ENCODE data around the gene NRXN2.

Gene NRXN2

GRCh38 chr11:64621283-64622019, 101.5 kb downstream of the NRXN2 start:
- no peak for DNase-seq

DNA sequence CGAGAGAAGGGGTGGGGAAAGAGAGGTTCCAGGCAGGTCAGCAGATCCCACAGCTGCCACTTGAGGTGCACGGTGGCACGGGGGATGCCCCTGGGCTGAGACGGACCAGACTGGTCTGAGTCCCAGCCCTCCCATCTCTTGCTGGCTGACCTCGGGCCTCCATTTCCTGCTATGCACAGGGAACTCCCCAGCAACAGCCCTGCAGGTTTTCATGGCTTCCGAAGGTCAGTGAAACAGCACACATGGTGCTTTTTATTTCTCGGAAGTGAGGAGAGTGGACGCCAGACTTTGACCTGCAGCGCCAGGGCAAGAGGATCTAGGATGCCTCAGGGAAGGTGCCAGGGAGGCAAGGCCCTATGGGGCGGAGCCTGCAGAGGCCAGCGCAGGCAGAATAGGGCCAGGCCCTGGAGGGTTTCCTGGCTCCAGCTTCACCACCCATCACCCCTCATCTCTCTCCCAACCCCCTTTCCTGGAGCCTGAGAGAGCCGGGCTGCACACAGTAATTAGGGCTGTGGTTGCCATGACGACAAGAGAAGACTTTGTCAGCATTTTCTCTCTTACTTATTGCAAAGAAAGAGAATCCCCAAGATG, 102.5 kb downstream of the NRXN2 start:
- no peak for DNase-seq

GRCh38 chr11:64619811-64620380, 103.1 kb downstream of the NRXN2 start:
- no peak for DNase-seq

DNA sequence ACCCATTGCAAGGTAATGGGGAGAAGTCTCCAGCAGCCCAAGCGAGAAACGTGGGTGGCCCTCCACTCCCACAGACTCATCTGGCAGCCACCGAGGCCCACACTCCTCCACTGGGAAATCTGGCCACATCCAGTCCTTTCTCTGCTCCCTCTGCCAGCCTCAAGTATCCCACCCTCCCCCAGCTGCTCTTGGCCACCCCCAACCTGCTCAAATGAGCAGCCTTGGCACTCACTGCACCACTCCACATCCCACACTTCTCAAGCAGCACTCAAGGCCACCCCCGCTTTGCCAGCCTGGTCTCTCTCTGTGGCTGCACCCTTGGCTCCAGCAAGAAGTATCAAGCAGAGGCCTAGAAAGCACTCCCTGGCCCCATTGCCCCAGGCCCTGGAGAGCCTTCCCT, 103.8 kb downstream of the NRXN2 start:
- no peak for DNase-seq

GRCh38 chr11:64616817-64617216, 106.2 kb downstream of the NRXN2 start:
- no peak for DNase-seq

DNA sequence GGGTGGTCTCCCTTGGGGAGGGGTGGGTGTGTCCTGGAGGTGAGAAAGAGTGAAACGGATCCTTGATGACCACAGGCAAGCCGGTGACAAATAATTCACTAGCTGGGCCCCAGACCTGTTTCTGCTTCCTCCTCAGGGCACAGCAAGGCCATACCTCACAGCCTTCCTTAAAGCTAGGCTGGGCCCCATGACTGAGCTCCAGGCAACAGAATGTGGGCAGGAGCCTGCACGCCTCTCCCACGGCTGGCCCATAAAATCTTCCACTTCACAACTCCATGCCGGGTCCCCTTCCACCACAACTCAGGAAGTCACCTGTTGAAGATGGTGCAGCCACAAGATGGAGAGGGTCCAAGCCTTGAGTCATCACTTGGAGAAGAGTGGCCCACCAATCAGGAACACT, 108.1 kb downstream of the NRXN2 start:
- DNase-seq: no peak

DNA sequence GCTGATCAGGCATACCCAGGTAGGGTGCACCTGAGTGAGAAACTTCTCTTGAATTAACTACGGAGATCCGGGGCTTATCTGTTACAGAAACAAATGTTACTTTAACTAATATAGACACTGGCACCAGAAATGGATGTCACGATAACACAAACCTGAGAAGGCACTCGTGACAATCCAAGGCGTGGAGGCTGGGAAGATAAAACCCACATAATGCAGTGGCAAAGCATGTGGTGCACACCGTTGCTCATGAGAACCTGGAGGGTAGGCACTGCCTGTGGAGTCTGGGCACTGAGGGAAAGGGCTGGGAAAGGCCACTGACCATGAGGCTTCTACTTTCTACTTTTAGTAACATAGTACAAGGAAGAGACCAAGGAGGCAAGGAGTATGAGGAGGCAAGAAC, 109.3 kb downstream of the NRXN2 start:
- no peak for DNase-seq

DNA sequence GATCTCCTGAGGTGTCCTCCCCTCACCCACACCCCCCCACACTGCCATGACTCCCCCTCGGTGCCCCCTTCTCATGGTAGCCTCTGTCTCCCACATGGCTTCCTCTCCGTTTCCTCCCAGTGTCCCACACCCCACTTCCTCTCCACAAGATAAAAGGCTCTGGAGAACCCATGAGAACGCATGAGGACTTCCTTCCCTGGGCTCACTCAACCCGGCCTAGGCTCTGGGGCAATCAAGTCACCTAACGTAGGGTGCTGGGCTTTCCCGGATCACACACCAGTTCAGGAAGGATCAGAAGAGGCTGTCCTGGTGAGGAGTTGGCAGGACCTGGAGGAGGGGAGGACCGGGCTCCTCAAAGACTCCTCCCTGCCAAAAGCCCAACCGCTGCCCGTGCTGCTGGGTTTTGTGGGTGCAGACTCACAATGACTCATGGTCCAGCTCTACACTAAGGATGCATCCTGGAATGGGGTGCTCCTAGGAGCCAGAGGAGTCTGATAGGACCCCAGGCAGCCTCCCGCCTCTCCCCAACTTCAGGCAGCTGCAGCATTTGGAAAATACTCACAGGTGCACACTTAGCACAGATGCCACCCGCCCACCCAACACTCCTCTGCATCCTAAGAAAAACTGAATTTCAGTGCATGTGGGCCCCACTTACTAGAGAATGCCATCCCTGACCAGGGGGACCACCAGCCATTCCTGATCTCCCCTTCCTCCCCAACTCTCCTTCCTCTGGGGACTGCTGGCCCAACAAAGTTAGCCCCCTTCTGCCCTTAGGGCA, 110.9 kb downstream of the NRXN2 start:
- DNase-seq: no peak

DNA sequence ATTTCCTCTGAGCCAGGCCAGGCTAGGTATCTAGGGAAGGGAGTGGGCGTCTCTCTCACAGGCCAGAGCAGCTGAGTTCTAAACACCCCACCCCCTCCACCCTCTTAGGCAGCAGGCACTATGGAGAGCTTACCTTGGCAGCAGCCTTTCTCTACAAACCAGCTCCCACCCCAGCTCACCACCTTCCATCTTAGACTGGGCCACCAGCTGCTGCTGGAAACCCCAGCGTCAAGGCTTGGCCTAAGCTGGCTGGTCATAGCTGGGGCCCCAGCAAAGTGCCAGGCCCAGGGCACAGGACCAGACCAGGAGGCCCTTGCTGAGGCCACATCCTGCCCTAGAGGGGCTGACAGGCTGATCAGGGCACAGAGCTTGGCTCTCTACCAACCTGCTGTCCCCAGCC, 111.8 kb downstream of the NRXN2 start:
- DNase-seq: no peak

GRCh38 chr11:64610596-64610995, 112.4 kb downstream of the NRXN2 start:
- DNase-seq: no peak

DNA sequence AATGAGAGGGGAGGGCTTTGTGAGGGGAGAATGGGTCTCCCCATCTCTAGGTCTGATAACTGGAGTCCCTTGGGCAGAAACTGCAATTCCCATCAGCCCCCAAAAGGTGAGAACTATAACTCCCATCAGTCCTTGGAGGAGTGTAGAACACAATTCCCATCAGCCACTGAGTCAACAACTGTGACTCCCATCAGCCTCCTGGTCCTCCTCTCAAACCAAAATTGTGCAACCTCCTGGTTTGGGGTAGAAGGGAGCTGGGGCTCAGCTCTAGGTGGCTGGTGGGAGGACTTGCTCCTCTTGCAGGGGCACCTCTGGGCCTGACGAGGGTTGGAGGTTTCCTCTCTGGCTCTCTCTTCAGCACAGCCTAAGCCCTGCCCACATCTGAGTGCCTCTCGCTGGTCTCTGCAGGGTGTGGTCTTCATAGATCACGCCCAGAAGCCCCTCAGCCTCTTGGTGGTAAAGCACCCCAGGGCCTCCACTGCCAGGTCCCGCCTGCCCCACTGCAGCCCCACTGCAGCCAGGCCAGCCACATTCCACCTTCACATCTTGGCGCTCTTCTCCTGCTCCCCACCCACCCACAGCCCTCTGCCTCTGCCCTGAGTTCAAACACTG, 113.5 kb downstream of the NRXN2 start:
- no peak for DNase-seq

DNA sequence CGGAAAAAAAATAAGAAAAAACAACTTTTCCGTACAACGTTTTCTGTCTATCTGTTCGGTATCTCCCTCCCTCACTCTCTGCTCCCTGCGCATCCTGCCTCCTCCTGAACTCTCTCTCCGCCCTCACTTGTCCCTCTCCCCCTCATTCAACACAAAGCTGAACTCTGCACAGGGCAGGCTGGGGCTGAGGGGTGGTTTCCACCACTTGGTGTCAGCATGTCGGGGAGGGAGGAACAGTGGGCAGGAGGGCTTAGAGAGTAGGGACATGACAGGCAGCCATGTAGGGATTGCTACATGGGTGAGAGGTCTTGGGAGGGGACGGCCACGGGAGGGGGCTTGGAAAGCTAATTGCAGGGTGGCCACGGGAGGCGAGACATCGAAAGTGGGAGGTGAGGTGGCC, 114.4 kb downstream of the NRXN2 start:
- DNase-seq: no peak

DNA sequence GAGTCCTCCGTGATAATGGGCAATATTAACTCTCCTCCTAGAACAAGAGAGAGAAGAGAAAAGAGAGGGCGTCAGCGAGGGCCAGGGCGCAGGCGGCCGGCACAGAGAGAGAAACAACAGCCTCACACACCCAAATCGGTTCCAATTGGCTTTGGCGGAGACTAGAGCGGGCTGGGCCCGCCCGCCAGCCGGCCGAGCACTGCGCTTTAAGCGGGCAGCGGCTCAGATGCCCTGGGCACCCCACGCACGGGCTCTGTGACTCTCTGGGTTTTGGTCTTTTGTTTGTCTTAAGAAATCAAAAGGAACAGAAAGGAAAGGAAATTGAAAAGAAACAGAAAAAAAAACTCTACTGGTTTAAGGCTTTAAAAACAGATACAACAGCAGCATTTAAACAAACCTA, 115.0 kb downstream of the NRXN2 start:
- no peak for DNase-seq

DNA sequence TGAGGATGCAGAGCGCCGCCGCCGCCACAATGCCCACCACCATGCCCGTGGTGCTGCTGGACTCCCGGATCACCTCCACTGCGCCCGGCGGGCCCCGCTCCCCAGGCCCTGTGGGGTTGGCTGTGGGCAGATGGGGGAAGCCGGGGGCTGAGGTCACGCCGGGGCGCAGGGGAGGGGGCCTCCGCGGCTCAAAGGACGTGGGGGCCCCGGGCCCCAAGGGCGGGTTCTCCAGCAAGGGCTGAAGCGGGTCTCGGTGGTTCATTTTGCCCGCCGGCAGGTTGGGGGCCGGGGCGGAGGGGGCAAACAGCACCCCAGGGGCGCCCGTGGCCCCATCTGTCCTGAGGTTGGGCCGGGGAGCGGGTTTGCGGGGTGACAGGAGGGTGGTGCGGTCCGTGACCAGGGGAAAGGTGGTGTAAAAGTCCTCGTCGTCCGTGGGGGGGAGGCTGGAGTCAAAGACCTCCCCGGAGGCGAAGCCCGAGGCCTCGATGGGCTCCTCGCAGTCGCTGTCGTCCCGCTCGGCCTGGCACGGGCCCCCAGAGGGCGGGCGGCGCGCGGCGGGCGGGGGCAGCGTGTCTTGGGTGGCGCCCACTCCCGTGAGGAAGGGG, 115.5 kb downstream of the NRXN2 start:
- no peak for DNase-seq

- DNase-seq: no peak
Measured at GRCh38 chr11:64606796-64607380, 116.1 kb downstream of the NRXN2 start.

DNA sequence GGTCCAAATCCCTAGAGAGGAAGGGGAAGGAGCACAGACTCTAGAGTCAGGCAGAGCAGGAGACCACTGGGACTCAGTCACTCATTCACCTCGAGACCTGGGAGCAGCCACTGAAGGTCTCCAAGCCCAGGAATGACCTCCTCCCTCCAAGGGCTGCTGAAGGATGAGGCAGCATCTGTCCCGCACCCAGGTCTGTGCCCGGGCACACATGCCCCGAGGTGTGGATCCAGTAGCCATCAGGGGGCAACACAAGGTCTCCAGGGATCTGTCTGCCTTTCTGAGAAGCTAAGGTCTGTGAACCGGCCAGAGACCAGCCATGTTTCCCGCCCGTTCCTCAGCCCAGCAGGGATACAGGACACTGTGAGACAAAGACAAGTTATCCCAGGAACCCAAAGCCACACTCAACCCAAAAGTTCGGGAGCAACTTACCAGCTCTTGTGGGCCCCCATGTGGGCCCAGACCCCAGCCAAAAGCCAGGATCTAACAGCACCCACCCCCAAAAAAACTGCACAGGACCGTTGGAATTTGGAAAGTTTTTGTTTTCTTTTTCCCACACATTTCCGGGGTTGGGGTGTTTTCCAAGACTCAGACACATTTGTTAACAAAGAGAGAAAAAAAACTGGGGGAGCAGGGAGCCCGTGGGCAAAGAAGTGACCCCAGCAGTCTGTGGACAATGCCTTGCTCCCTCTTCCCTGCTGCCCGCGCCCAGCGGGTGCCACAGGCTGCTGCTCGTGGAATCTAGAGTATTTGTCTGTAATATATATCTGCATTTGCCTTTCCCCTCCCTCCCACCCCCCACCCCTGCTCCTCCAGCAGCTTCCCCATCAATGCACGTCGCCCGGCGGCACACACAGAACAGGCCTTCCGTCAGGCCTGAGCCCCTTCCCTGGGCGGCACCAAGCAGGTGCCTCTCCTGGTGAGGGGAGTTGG, 117.1 kb downstream of the NRXN2 start:
- DNase-seq: no peak

- DNase-seq: no peak
Measured at GRCh38 chr11:64605244-64605560, 117.8 kb downstream of the NRXN2 start.

- DNase-seq: no peak
Measured at GRCh38 chr11:64604458-64605243, 118.3 kb downstream of the NRXN2 start.

- no peak for DNase-seq
Measured at GRCh38 chr11:64603411-64604110, 119.4 kb downstream of the NRXN2 start.

- DNase-seq: no peak
Measured at GRCh38 chr11:64602466-64603070, 120.4 kb downstream of the NRXN2 start.

Data from DMS153 (cell line).